Stimulated activated CD4-positive, alpha-beta T cell treated with anti-CD3 and anti-CD28 coated beads, Interleukin-1b, Interleukin-23, amount 100 ng/mL, for 1 hour (primary cell): ENCODE results near the gene LRRC49.
"Not testable (repeated sequence)": the region's sequence is repeated elsewhere in the genome, so short reads cannot be mapped to it uniquely, and the experiment has no call there.

ENCODE experiments used
- DNase-seq, 2 donors: peaks; one replicate each; pipeline ENCODE4 v3.0.0-alpha.2; 2020; ENCODE audit warnings: low read depth in 2 of 2

The LRRC49 gene

GRCh38 chr15:70866982-70867641 is 25.5 kb upstream of the LRRC49 start:
- DNase-seq, result no peak

GRCh38 chr15:70867911-70868467 is 24.6 kb upstream of the LRRC49 start:
- no peak for DNase-seq

- DNase-seq, result no peak
Measured at GRCh38 chr15:70869346-70869745, 23.3 kb upstream of the LRRC49 start.

GRCh38 chr15:70870051-70870450 is 22.6 kb upstream of the LRRC49 start:
- DNase-seq, result no peak

- not testable (repeated sequence) for DNase-seq
Measured at GRCh38 chr15:70871490-70871889, 21.1 kb upstream of the LRRC49 start.

- no peak for DNase-seq
Measured at GRCh38 chr15:70873232-70874054, 19.2 kb upstream of the LRRC49 start.

GRCh38 chr15:70875001-70875782 is 17.4 kb upstream of the LRRC49 start:
- DNase-seq, result no peak

- no peak for DNase-seq
Measured at GRCh38 chr15:70876011-70876410, 16.6 kb upstream of the LRRC49 start.

GRCh38 chr15:70876683-70877082 is 15.9 kb upstream of the LRRC49 start:
- DNase-seq, result no peak

GRCh38 chr15:70879401-70879800 is 13.2 kb upstream of the LRRC49 start:
- DNase-seq, result no peak

GRCh38 chr15:70880781-70881180 is 11.8 kb upstream of the LRRC49 start:
- DNase-seq, result no peak

GRCh38 chr15:70882361-70882760 is 10.3 kb upstream of the LRRC49 start:
- DNase-seq, result no peak

- DNase-seq, result no peak
Measured at GRCh38 chr15:70892912-70893560, 410 bp downstream of the LRRC49 start.

GRCh38 chr15:70902107-70902506 is 9.5 kb downstream of the LRRC49 start:
- no peak for DNase-seq

- no peak for DNase-seq
Measured at GRCh38 chr15:70906842-70907241, 14.2 kb downstream of the LRRC49 start.

GRCh38 chr15:70907784-70908471 is 15.3 kb downstream of the LRRC49 start:
- DNase-seq, result no peak

GRCh38 chr15:70910958-70911357 is 18.3 kb downstream of the LRRC49 start:
- DNase-seq, result no peak

- DNase-seq, result no peak
Measured at GRCh38 chr15:70912187-70912586, 19.6 kb downstream of the LRRC49 start.

- DNase-seq, result no peak
Measured at GRCh38 chr15:70916531-70916930, 23.9 kb downstream of the LRRC49 start.

GRCh38 chr15:70917955-70918354 is 25.3 kb downstream of the LRRC49 start:
- DNase-seq, result no peak
